ENCODE results near the gene SRP54.
"Not testable (repeated sequence)": the region's sequence is repeated elsewhere in the genome, so short reads cannot be mapped to it uniquely, and the experiment has no call there.

Gene SRP54

DNA sequence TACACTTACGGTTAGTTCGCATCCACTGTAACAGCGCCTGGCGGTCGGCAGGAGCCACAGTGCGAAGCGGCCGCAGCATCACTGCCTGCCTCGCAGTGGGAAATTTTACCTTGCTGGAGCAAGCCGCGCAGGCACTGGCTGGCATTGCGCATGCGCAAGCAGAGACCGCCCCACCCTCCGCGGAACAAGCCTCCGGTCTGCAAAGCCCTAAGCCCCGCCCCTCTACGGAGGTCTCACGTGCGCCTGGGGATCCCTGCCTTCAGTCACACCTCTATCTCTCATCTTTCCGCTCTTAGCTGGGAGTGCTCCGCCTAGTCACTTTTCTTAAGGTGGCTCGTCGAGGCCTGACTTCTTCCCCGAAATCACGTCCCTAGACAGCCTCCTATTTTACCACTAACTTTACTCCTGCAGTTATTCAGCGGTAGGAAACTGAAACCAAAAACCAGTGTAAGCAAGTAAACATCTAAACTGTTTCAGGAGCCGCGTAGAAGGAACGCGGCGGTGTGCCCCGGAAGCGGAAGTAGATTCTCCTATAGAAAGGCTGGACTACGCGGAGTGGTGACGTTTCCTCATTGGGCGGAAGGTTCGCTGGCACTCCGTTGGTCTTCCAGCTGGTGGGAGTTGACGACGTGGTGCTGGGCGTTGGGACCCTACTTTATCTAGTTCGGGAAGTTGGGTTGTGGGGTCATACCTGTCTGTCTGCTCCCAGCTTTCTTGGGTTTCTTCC, at the start of gene SRP54:
Gene SRP54, plus strand, starts transcription at position 572 of the 727 bp plus-strand sequence. CDS start 13,718 bp downstream, outside the sequence.
- peak; percentile 100 for DNase-seq

DNA sequence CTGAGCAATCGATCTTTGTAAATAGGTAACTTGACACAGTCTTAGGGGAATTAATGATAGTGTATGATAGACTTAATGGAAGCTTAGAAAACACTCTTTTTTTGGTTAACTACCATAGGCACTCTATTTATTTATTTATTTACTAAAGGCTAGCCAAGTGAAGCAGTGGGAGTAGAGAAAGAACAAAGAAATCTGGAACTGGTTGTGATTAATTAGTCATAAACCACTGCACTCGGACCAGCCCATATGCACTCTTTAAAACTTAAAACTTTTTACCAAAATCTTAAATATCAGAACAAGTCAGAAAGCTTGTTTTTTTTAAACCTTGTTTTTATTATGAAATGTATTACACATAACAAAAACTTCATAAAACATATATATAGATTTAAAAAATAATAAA, 49.5 kb upstream of the SRP54 start:
- DNase-seq = no peak

GRCh38 chr14:34935488-34935887, 47.3 kb upstream of the SRP54 start:
- no peak for DNase-seq

GRCh38 chr14:34937442-34937841, 45.4 kb upstream of the SRP54 start:
- DNase-seq = no peak

- no peak for DNase-seq
Observed at GRCh38 chr14:34937876-34938275, 44.9 kb upstream of the SRP54 start.

- no peak for DNase-seq
Observed at GRCh38 chr14:34943506-34943905, 39.3 kb upstream of the SRP54 start.

DNA sequence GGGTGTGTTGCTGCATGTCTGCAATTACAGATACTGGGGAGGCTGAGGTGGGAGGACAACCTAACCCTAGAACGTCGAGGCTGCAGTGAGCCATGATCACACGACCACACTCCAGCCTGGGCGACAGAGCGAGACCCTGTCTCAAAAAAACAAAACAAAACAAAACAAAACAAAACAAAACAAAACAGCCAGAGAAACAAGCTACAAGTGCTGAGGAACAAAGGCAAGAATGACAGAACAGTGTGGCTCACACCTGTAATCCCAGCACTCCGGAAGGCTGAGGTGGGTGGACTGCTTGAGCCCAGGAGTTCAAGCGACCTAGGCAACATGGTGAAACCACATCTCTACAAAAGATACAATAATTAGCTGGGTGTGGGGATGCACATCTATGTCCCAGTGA, 38.0 kb upstream of the SRP54 start:
- no peak for DNase-seq

DNA sequence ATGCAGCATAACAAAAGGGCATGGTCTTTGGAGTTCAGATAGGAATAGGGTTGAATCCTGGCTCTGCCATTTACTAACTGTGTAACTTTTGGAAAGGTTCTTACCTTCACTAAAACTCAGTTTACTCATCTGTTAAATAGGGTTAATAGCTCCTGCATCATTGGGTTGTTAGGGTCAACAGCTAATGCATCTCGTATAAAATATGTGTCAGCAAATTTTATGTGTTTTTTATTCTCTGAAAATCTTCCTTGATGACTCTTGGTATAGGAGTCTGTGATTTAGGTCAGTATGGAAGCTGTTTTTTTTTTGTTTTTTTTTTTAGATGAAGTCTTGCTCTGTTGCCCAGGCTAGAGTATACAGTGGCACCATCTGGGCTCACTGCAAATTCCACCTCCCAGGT, 36.1 kb upstream of the SRP54 start:
- no peak for DNase-seq

- no peak for DNase-seq
Observed at GRCh38 chr14:34951286-34951685, 31.5 kb upstream of the SRP54 start.

DNA sequence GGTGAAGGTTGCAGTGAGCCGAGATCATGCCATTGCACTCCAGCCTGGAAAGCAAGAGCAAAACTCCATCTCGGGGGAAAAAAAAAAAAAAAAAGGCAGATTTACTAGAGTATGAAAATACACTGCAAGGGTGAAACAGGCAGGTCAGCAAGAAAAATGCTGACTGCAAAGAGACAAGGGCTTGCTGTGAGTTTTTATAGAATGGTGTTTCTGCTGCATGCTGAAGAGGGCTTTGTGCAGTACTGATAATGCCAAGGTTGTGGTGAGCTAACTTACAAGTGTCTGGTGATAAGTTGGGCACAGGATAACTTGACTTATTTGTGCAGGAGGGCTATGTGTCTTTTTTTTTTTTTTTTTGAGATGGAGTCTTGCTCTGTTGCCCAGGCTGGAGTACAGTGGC, 25.9 kb upstream of the SRP54 start:
- DNase-seq = no peak

GRCh38 chr14:34957771-34958286, 25.0 kb upstream of the SRP54 start:
- DNase-seq = no peak

- not testable (repeated sequence) for DNase-seq
Observed at GRCh38 chr14:34962106-34962505, 20.7 kb upstream of the SRP54 start.

- DNase-seq = no peak
Observed at GRCh38 chr14:34964977-34965764, 17.6 kb upstream of the SRP54 start.

GRCh38 chr14:34965912-34966311, 16.9 kb upstream of the SRP54 start:
- DNase-seq = no peak

- peak; percentile 33 for DNase-seq
Observed at GRCh38 chr14:34966413-34966812, 16.4 kb upstream of the SRP54 start.

DNA sequence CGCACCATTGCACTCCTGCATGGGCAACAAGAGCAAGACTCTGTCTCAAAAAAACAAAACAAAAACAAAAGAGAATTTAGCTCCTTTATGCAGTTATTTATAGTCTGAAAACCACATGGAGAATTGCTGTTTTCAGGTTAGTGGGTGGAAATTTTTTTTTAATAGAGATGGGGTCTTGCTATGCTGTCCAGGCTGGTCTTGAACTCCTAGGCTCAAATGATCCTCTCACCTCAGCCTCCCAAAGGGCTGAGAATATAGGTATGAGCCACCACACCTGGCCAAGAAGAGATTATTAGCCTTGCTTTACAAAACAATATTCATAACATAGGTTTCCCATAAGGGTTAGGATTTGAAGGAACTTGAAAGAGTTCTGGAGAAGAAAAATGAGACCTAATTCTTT, 12.1 kb upstream of the SRP54 start:
- DNase-seq = no peak

- no peak for DNase-seq
Observed at GRCh38 chr14:34971381-34971780, 11.4 kb upstream of the SRP54 start.

GRCh38 chr14:34971801-34972200, 11.0 kb upstream of the SRP54 start:
- no peak for DNase-seq

- DNase-seq = no peak
Observed at GRCh38 chr14:34978444-34978843, 4.3 kb upstream of the SRP54 start.

DNA sequence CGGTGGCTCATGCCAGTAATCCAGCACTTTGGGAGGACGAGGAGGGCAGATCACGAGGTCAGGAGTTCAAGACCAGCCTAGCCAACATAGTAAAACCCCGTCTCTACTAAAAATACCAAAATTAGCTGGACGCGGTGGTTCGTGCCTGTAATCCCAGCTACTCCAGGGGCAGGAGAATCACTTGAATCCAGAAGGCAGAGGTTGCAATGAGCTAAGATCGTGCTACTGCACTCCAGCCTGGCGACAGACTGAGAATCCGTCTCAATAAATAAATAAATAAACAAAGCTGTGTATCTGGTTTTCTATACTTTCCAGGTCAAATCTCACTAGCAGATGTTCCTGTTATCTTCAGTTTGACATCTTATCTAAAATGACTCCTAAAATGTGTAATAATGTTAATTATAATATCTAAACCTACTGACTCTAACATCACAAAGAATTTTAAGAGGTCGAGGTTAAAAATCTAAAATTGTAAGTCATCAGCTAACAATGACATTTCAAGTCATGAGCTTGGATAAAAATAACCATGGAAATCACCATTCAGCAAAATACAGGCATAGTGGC, 2.4 kb upstream of the SRP54 start:
- DNase-seq = no peak

DNA sequence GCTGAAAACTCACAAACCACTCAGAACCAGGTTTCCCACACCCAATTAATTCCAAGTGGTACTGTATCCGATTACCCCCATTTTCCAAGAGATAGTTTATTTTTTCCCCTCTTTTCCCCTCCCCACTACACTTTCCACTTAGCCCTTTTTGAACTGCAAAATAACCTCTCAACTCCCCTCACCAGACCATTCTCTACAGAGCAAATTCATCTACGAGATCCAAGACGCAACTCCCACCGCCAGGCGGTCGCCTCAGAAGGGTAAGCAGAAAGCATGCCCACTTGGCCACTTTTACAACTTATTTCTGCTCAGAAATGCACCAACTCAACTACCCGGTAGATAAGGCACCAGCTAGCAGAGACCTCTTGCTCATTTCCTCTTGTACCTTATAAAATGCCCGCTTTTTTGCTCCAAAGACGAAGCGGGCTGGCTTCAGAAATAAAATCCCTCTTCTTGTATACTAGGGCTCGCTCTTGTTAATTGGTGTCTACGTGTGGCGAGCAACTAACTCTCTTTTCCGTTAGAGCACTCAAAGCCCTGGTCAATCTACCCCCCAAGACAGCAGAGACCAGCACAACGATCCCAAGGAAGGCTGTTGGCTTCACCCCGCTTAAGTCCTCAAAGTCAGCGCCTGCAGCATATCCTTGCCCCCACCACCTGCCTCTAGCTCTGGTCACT, 910 bp upstream of the SRP54 start:
- DNase-seq = peak; percentile 42

GRCh38 chr14:34983148-34983760, 462 bp downstream of the SRP54 start:
- no peak for DNase-seq

DNA sequence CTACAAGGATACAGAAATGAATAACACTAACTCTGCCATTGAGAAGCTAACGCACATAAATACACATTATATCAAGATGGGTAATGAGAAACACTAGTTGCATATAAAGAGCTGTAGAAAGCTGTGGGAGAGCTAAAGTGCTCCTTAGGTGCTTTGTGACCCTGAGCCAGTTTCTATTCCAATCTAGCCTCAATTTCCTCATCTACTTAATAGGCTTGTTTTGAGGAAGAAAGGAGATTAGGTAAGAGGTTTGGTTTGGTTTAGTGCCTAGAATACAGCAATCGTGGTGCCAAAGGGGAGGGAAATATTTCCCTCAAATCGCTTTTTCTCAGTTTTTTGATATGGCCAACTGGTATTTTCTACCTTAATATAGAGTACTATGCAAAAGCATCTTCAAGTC, 994 bp downstream of the SRP54 start:
- no peak for DNase-seq
